GM23338 (cell line): ENCODE results near the gene SUGP1.

Experiments used
- EZH2 ChIP-seq: fragments of 200-600 bp; sonication (generic); IDR thresholded peaks from one replicate; pipeline ENCODE4 v1.8.0; 2017; ENCODE audit warnings: antibody characterized with exemption, mild to moderate bottlenecking, low read depth; ENCODE audit not compliant: unreplicated experiment
- EZH2phosphoT487 ChIP-seq: fragments of 200-600 bp; sonication (generic); IDR thresholded peaks from one replicate; pipeline ENCODE4 v1.8.1; 2018; ENCODE audit warnings: antibody characterized with exemption; ENCODE audit not compliant: unreplicated experiment
- JUNB ChIP-seq: IDR thresholded peaks from one replicate; pipeline ENCODE4 v1.6.1; 2016; ENCODE audit warnings: antibody characterized with exemption; ENCODE audit not compliant: unreplicated experiment
- POLR2AphosphoS5 ChIP-seq: IDR thresholded peaks from 2 replicates; pipeline ENCODE4 v1.6.1; 2016; ENCODE audit warnings: antibody characterized with exemption, low read depth
- TF ChIP-seq, protein P1 (sequence below), 2 experiments: fragments of 200-600 bp in 1 of 2; sonication (generic) in 1 of 2; conservative IDR thresholded peaks; 2 replicates each; pipeline versions ENCODE4 v1.5.1 to v1.6.1; 2016 to 2017; ENCODE audit warnings: antibody characterized with exemption in 2 of 2, low read depth in 2 of 2, mild to moderate bottlenecking in 2 of 2, moderate library complexity in 1 of 2
- TF ChIP-seq, protein P2 (sequence below): IDR thresholded peaks from one replicate; pipeline ENCODE4 v1.6.1; 2018; ENCODE audit warnings: antibody characterized with exemption; ENCODE audit not compliant: unreplicated experiment

DNA sequence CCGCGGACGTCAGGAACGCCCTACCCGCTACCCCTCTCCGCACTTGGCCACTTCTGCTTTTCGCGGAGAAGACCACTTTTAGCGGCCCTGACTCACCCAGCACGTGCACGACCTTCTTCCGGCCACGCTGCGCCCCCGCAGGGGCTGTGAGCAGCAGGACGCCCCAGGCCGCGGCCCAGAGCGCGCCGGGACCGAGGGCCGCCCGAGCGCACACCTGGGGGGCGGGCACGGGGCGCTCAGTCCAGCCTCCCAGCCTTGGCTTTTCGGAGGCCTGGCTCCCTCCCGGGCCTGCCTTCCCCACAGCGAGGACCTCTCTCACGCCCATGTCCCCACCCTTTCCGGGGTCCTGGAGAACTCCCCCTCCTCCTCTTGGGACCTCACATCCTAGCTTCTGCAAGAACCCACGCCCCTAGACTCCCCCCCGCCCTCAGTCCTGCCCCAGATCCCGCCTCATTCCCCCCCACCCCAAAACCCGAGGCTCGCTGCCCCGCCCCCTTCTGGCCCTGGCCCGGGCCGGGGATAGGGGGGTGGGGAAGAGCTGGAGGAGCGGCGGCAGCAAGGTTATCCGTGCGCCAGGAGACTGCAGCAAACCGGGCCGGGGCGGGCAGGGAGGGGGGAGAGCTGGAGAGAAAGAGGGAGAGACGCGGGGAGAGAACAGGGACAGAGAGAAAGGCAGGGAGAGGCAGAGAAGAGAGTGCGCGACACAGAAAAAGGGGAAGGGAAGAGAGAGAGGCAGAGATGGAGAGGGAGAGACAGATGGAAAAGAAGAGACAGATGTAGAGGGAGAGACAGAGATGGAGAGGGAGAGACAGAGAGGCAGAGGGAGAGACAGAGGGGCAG lies 58.7 kb downstream of the SUGP1 start:
- no peak for TF ChIP-seq EZH2
- TF ChIP-seq, protein P1, sequence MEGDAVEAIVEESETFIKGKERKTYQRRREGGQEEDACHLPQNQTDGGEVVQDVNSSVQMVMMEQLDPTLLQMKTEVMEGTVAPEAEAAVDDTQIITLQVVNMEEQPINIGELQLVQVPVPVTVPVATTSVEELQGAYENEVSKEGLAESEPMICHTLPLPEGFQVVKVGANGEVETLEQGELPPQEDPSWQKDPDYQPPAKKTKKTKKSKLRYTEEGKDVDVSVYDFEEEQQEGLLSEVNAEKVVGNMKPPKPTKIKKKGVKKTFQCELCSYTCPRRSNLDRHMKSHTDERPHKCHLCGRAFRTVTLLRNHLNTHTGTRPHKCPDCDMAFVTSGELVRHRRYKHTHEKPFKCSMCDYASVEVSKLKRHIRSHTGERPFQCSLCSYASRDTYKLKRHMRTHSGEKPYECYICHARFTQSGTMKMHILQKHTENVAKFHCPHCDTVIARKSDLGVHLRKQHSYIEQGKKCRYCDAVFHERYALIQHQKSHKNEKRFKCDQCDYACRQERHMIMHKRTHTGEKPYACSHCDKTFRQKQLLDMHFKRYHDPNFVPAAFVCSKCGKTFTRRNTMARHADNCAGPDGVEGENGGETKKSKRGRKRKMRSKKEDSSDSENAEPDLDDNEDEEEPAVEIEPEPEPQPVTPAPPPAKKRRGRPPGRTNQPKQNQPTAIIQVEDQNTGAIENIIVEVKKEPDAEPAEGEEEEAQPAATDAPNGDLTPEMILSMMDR (conservative IDR thresholded peaks at IDR 0.05; ENCODE audit: low read depth in 2 of 2) = no peak
- peak; percentile 57 for TF ChIP-seq POLR2AphosphoS5
- TF ChIP-seq, protein P2, sequence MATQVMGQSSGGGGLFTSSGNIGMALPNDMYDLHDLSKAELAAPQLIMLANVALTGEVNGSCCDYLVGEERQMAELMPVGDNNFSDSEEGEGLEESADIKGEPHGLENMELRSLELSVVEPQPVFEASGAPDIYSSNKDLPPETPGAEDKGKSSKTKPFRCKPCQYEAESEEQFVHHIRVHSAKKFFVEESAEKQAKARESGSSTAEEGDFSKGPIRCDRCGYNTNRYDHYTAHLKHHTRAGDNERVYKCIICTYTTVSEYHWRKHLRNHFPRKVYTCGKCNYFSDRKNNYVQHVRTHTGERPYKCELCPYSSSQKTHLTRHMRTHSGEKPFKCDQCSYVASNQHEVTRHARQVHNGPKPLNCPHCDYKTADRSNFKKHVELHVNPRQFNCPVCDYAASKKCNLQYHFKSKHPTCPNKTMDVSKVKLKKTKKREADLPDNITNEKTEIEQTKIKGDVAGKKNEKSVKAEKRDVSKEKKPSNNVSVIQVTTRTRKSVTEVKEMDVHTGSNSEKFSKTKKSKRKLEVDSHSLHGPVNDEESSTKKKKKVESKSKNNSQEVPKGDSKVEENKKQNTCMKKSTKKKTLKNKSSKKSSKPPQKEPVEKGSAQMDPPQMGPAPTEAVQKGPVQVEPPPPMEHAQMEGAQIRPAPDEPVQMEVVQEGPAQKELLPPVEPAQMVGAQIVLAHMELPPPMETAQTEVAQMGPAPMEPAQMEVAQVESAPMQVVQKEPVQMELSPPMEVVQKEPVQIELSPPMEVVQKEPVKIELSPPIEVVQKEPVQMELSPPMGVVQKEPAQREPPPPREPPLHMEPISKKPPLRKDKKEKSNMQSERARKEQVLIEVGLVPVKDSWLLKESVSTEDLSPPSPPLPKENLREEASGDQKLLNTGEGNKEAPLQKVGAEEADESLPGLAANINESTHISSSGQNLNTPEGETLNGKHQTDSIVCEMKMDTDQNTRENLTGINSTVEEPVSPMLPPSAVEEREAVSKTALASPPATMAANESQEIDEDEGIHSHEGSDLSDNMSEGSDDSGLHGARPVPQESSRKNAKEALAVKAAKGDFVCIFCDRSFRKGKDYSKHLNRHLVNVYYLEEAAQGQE = no peak
- TF ChIP-seq EZH2phosphoT487 = no peak
- no peak for TF ChIP-seq JUNB
